ENCODE measurements around the gene YLPM1.

YLPM1 gene

DNA sequence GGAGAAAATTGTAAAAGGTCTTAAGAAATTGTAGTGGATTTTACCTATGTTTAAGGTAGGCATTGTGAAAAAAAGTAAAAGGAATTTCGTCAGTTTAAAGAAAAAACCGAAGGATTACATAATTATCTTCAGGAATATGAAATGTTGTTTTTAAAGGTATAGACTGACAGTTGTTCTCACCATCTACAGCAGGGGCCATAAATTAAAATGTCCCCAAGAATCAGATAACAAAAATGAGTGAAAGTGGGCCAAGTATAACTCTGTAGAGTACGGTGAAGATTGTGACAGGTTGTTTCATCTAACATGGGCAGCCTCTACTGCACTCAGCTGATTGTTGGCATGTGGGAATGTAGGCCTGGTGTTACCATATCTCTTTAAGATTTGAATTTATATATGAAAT, 38.3 kb downstream of the YLPM1 start:
- TF ChIP-seq, protein P1, sequence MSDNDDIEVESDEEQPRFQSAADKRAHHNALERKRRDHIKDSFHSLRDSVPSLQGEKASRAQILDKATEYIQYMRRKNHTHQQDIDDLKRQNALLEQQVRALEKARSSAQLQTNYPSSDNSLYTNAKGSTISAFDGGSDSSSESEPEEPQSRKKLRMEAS (IDR thresholded peaks at IDR 0.05) = no peak

DNA sequence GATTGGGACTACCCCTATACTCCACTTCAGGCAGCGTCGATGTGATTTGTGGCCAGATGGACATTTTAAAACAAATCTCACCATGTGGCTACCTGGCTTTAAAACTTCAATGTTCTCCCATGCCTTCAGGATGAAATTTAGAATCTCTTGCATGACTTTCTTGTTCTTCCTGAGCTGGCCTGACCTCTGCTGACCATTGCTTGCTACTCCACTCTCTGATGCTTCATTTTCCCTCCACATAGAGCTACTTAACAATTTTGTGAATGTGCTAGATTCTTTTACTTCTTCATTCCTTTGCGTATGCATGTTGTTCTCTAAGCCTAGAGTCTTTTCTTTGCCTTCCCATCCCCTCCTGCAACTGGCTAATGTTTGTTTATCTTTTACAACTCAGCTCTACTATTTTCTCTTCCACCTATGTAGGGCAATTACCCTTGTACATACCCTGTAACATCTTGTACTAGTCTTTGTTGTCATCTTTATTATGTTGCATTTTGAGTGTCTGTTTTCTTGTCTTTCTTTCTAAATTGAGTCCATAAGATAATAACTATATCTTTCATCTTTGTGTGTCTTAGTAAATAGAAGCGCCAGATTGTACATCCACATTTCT, 41.2 kb downstream of the YLPM1 start:
- TF ChIP-seq, protein P2, sequence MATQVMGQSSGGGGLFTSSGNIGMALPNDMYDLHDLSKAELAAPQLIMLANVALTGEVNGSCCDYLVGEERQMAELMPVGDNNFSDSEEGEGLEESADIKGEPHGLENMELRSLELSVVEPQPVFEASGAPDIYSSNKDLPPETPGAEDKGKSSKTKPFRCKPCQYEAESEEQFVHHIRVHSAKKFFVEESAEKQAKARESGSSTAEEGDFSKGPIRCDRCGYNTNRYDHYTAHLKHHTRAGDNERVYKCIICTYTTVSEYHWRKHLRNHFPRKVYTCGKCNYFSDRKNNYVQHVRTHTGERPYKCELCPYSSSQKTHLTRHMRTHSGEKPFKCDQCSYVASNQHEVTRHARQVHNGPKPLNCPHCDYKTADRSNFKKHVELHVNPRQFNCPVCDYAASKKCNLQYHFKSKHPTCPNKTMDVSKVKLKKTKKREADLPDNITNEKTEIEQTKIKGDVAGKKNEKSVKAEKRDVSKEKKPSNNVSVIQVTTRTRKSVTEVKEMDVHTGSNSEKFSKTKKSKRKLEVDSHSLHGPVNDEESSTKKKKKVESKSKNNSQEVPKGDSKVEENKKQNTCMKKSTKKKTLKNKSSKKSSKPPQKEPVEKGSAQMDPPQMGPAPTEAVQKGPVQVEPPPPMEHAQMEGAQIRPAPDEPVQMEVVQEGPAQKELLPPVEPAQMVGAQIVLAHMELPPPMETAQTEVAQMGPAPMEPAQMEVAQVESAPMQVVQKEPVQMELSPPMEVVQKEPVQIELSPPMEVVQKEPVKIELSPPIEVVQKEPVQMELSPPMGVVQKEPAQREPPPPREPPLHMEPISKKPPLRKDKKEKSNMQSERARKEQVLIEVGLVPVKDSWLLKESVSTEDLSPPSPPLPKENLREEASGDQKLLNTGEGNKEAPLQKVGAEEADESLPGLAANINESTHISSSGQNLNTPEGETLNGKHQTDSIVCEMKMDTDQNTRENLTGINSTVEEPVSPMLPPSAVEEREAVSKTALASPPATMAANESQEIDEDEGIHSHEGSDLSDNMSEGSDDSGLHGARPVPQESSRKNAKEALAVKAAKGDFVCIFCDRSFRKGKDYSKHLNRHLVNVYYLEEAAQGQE (IDR thresholded peaks at IDR 0.05; ENCODE audit: low read depth) = no peak
- TF ChIP-seq RAD21 (IDR thresholded peaks at IDR 0.05; ENCODE audit: low read depth) = peak; percentile 59
- TF ChIP-seq, protein P1 (IDR thresholded peaks at IDR 0.05) = no peak
- TF ChIP-seq NFIC (IDR thresholded peaks at IDR 0.05) = no peak
- TF ChIP-seq YY1 (IDR thresholded peaks at IDR 0.05; ENCODE audit: low read depth) = no peak

DNA sequence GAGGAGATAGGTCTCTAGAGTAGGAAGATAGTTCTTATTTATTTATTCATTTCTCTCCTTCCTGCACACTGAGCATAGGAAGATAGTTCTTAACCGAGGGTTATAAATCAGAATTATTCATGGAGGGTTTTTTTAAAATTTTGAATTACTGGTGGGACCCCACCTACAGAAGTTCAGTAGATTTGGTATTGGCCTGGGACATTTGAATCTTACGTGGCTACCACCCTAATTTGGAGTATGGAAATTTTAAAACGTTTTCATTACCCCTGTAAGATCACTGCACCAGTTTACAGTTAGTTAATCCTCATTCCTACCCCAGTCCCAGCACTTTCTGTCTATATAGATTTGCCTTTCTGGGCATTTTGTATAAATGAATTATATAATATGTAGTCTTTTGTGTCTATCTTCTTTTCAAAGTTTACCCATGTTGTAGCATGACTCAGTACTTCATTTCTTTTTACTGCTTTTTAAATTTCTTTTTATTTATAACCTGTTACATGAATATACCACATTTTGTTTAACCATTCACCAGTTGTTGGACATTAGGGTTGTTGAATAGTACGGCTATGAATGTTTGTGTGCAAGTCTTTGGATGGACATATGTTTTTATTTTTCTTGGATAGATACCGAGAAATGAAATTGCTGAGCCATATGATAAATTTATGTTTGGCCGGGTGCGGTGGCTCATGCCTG, 44.9 kb downstream of the YLPM1 start:
- TF ChIP-seq CEBPB (IDR thresholded peaks at IDR 0.05) (no peak), NFIC (IDR thresholded peaks at IDR 0.05) (no peak), CREB1 (IDR thresholded peaks at IDR 0.05; ENCODE audit: low read depth) (no peak)

DNA sequence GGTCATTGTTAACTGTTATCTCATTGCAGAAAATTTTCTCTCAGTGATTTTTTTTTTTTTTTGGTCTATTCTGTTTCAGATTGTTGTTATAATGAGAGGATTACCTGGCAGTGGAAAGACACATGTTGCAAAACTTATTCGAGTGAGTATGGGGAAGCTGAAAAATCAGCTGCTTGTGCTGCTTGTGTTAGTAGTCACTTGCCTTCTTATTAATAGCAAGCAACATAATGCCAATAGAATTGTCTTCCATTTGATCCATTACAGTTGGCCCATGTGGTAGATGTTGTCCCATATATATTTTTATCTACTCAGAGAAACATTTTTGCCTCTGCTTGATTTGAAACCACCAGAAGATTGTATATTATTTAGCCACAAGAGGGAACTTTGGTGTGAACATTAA, 53.0 kb downstream of the YLPM1 start:
- TF ChIP-seq ZBTB7A (IDR thresholded peaks at IDR 0.05; ENCODE audit: low read depth) (no peak), YY1 (IDR thresholded peaks at IDR 0.05; ENCODE audit: low read depth) (no peak), EGR1 (IDR thresholded peaks at IDR 0.05) (no peak), TEAD4 (IDR thresholded peaks at IDR 0.05) (no peak), FOXM1 (IDR thresholded peaks at IDR 0.05; ENCODE audit: borderline replicate concordance, low read depth) (no peak), EP300 (IDR thresholded peaks at IDR 0.05; ENCODE audit: borderline replicate concordance) (no peak), RAD21 (IDR thresholded peaks at IDR 0.05; ENCODE audit: low read depth) (no peak), TAF1 (IDR thresholded peaks at IDR 0.05; ENCODE audit: low read depth) (no peak), CREB1 (IDR thresholded peaks at IDR 0.05; ENCODE audit: low read depth) (no peak), TCF12 (IDR thresholded peaks at IDR 0.05; ENCODE audit: low read depth) (no peak), CEBPB (IDR thresholded peaks at IDR 0.05) (no peak), NFIC (IDR thresholded peaks at IDR 0.05) (no peak)
- TF ChIP-seq, protein P2 (IDR thresholded peaks at IDR 0.05; ENCODE audit: low read depth) = no peak
- TF ChIP-seq, protein P1 (IDR thresholded peaks at IDR 0.05) = no peak
- TF ChIP-seq, protein P3, sequence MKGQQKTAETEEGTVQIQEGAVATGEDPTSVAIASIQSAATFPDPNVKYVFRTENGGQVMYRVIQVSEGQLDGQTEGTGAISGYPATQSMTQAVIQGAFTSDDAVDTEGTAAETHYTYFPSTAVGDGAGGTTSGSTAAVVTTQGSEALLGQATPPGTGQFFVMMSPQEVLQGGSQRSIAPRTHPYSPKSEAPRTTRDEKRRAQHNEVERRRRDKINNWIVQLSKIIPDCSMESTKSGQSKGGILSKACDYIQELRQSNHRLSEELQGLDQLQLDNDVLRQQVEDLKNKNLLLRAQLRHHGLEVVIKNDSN (IDR thresholded peaks at IDR 0.05) = no peak

DNA sequence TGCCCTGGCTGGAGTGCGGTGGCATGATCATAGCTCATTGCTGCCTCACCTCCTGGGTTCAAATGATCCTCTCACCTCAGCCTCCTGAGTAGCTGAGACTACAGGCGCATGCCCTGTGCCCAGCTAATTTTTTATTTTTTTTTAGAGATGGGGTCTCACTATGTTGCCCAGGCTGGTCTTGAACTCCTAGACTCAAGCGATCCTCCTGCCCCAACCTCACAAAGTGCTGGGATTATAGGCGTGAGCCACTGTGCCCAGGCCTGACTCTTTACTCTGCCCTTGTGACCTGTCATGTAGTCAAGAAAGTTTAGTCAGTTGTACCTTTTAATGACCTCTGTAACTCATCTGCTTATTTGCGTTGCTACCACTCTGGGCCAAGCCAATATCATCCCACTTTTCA, 57.2 kb downstream of the YLPM1 start:
- TF ChIP-seq, protein P2 (IDR thresholded peaks at IDR 0.05; ENCODE audit: low read depth) = no peak
- TF ChIP-seq EP300 (IDR thresholded peaks at IDR 0.05; ENCODE audit: borderline replicate concordance) (no peak), TAF1 (IDR thresholded peaks at IDR 0.05; ENCODE audit: low read depth) (no peak), RAD21 (IDR thresholded peaks at IDR 0.05; ENCODE audit: low read depth) (no peak), FOXM1 (IDR thresholded peaks at IDR 0.05; ENCODE audit: borderline replicate concordance, low read depth) (no peak), ZBTB7A (IDR thresholded peaks at IDR 0.05; ENCODE audit: low read depth) (no peak), EGR1 (IDR thresholded peaks at IDR 0.05) (no peak), YY1 (IDR thresholded peaks at IDR 0.05; ENCODE audit: low read depth) (no peak), TCF12 (IDR thresholded peaks at IDR 0.05; ENCODE audit: low read depth) (no peak), CREB1 (IDR thresholded peaks at IDR 0.05; ENCODE audit: low read depth) (no peak), TEAD4 (IDR thresholded peaks at IDR 0.05) (no peak), CEBPB (IDR thresholded peaks at IDR 0.05) (no peak), NFIC (IDR thresholded peaks at IDR 0.05) (no peak)
- TF ChIP-seq, protein P3 (IDR thresholded peaks at IDR 0.05) = no peak
- TF ChIP-seq, protein P1 (IDR thresholded peaks at IDR 0.05) = no peak

Measured in Ishikawa (cell line).